Mucosa of stomach (tissue), 1 donor: ENCODE data around the gene CHGA.

Experiments
- H3K27me3 ChIP-seq: one replicate; pipeline ENCODE4 v1.7.0; 2013; ENCODE audit warnings: mild to moderate bottlenecking, low read length; ENCODE audit not compliant: control insufficient read depth, insufficient read depth
- H3K36me3 ChIP-seq: one replicate; pipeline ENCODE4 v1.7.0; 2013; ENCODE audit warnings: low read length; ENCODE audit not compliant: control insufficient read depth, insufficient read depth
- H3K4me1 ChIP-seq: one replicate; pipeline ENCODE4 v1.7.0; 2013; ENCODE audit warnings: mild to moderate bottlenecking, low read length; ENCODE audit not compliant: control insufficient read depth, insufficient read depth
- H3K4me3 ChIP-seq: one replicate; pipeline ENCODE4 v1.7.0; 2013; ENCODE audit warnings: low read length
- H3K9ac ChIP-seq: one replicate; pipeline ENCODE4 v1.7.0; 2013; ENCODE audit warnings: mild to moderate bottlenecking, low read length, moderate library complexity
- H3K9me3 ChIP-seq: one replicate; pipeline ENCODE4 v1.7.0; 2013; ENCODE audit warnings: mild to moderate bottlenecking, low read length, moderate library complexity; ENCODE audit not compliant: control insufficient read depth
- donor health status: Pancreatic carcinoma.

CHGA gene

GRCh38 chr14:92942976-92943710, 20.2 kb downstream of the CHGA start:
- Histone ChIP-seq H3K27me3 (no peaks in the 10 kb centered on the region), H3K4me1 (peaks cover 12% of the 10 kb centered on the region), H3K9me3 (no peaks in the 10 kb centered on the region), H3K36me3 (peaks cover 5% of the 10 kb centered on the region), H3K9ac (no peak overlapping the region), H3K4me3 (no peak overlapping the region)

- Histone ChIP-seq H3K36me3 (peaks cover 5% of the 10 kb centered on the region), H3K27me3 (no peaks in the 10 kb centered on the region), H3K4me1 (peaks cover 12% of the 10 kb centered on the region)
Observed at GRCh38 chr14:92943855-92944570, 21.1 kb downstream of the CHGA start.

GRCh38 chr14:92944976-92945375, 22.0 kb downstream of the CHGA start:
- H3K4me3 ChIP-seq, result no peak overlapping the region
- no peaks in the 10 kb centered on the region for H3K27me3 ChIP-seq
- no peaks in the 10 kb centered on the region for H3K9me3 ChIP-seq
- H3K36me3 ChIP-seq, result peaks cover 5% of the 10 kb centered on the region
- H3K9ac ChIP-seq, result no peak overlapping the region
- H3K4me1 ChIP-seq, result peaks cover 12% of the 10 kb centered on the region

More at GRCh38 chr14:92943855-92944570, 21.1 kb downstream of the CHGA start:
- Histone ChIP-seq H3K4me3 (no peak overlapping the region), H3K9me3 (no peaks in the 10 kb centered on the region), H3K9ac (no peak overlapping the region)

DNA sequence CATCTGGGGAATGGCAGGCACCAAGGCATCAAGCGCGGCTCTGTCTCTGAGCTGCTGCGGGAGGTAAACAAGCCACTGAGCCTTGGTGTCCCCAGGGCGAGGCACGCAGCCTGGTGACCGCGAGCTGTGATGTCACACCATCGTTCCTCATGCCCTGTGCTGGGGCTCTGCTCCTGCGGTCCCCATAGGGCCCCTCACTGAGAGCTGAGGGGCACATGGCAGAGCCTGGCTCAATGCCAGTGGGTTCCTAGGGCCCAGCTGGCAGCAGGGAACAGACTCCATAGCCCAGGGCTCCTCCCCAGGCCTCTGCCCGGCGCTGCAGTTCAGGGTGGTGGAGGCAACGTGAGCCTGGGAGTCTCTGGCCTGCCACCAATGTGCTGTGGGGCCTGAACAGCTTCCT, 22.6 kb downstream of the CHGA start:
- peaks cover 12% of the 10 kb centered on the region for H3K4me1 ChIP-seq
- no peaks in the 10 kb centered on the region for H3K27me3 ChIP-seq
- peaks cover 5% of the 10 kb centered on the region for H3K36me3 ChIP-seq
- H3K9ac ChIP-seq, result no peak overlapping the region
- H3K4me3 ChIP-seq, result no peak overlapping the region
- H3K9me3 ChIP-seq, result no peaks in the 10 kb centered on the region

GRCh38 chr14:92945959-92946846, 23.3 kb downstream of the CHGA start:
- Histone ChIP-seq H3K27me3 (no peaks in the 10 kb centered on the region), H3K36me3 (peaks cover 5% of the 10 kb centered on the region), H3K9ac (no peak overlapping the region), H3K9me3 (no peaks in the 10 kb centered on the region), H3K4me1 (peaks cover 12% of the 10 kb centered on the region), H3K4me3 (no peak overlapping the region)

DNA sequence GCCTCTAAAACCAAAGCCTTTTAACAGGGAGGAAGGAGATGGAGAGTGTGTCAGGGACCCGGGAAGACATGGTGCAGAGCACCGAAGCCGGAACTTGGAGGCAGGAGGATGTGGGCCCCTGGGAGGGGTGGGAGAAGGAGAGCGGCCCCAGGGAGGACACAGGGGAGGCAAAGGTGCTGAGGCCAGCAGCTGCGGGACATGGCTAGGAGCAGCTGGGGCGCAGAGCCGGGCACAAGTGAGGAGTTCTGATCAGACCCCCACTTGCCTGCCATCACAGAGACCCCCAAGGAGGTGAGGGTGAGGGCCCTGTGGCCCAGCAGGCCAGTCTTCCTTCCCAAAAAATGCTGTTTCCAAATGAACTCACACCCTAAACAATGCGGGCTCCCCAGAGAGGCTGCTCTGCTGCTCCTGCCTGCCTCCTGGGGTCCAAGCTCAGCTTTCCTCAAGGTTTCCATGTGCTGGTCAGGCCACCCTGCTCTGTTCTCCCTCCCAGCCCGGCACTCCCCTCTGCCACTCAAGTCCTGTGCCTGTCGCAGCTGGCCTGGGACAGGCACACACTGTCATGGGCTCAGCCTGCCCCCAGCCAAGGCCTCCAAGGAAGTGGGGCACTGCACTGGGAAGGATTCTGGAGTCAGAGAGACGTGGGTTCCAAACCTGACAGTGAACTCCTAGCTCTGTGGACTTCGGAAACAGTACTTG, 24.0 kb downstream of the CHGA start:
- H3K9me3 ChIP-seq, result no peaks in the 10 kb centered on the region
- H3K27me3 ChIP-seq, result no peaks in the 10 kb centered on the region
- H3K4me1 ChIP-seq, result peaks cover 12% of the 10 kb centered on the region
- no peak overlapping the region for H3K4me3 ChIP-seq
- no peak overlapping the region for H3K9ac ChIP-seq
- peaks cover 5% of the 10 kb centered on the region for H3K36me3 ChIP-seq

DNA sequence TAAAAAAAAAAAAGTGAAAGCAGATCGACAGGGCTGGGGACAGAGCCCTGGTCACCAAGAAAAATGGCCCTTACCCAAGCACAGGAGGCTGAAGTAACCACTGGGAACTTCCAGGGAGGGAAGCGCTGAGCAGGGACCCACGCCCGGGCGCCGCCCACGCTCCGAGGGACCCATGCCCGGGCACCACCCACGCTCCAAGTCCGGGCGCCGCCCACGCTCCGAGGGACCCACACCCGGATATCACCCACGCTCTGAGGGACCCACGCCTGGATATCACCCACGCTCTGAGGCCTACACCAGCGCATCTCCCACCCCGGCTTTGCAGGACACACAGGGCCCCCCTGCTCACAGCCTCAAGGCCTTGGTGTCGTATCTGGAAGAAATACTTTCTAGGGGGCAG, 25.7 kb downstream of the CHGA start:
- Histone ChIP-seq H3K9me3 (no peaks in the 10 kb centered on the region), H3K4me3 (no peak overlapping the region), H3K36me3 (peaks cover 5% of the 10 kb centered on the region), H3K9ac (no peak overlapping the region), H3K27me3 (no peaks in the 10 kb centered on the region), H3K4me1 (peaks cover 12% of the 10 kb centered on the region)

- Histone ChIP-seq H3K36me3 (peaks cover 5% of the 10 kb centered on the region), H3K4me3 (no peak overlapping the region), H3K9ac (no peak overlapping the region), H3K4me1 (peaks cover 12% of the 10 kb centered on the region), H3K9me3 (no peaks in the 10 kb centered on the region), H3K27me3 (no peaks in the 10 kb centered on the region)
Observed at GRCh38 chr14:92949496-92950192, 26.7 kb downstream of the CHGA start.

GRCh38 chr14:92950193-92950540, 27.2 kb downstream of the CHGA start:
- H3K27me3 ChIP-seq, result no peaks in the 10 kb centered on the region
- no peaks in the 10 kb centered on the region for H3K9me3 ChIP-seq
- H3K36me3 ChIP-seq, result peaks cover 2% of the 10 kb centered on the region
- no peak overlapping the region for H3K4me3 ChIP-seq
- no peak overlapping the region for H3K9ac ChIP-seq
- H3K4me1 ChIP-seq, result peaks cover 12% of the 10 kb centered on the region

DNA sequence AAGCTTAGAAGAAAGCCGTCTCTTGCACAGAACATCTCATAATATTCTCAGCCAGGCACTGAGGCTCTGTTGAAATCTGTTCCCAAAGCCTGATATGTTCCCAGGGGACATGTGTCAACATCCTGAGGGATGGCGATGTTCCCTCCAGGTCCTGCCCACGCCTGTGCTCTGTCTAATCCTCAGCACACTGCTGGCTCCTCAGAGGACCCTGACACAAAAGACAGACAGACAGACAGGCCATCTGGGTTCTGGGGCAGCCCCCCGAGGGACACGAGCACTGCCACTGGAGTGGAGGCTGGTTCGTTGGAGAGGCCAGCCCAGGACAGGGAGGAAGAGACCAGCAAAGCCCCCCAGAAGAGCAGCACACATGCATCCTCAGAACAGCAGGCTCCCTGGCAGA, 27.8 kb downstream of the CHGA start:
- Histone ChIP-seq H3K4me1 (peaks cover 12% of the 10 kb centered on the region), H3K9me3 (no peaks in the 10 kb centered on the region), H3K36me3 (no peaks in the 10 kb centered on the region), H3K4me3 (no peak overlapping the region), H3K9ac (no peak overlapping the region), H3K27me3 (no peaks in the 10 kb centered on the region)

DNA sequence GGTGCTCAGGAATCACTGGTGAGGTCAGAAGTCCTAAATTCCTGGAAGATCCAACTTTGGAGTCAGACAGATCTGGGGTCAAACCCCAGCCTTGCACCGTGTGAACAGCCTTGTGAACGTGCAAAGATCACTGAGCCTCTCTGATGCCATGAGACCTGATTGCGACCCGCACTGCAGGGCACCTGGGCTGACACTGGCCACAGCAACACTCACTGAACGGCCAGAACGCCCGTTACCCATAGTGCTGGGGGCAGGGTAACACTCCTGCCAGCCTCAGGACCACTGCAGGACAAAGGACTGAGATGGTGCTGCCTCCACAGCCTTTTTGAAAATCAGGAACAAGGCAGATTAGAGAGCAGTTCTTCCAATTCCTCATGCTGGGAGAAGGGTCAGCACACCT, 28.3 kb downstream of the CHGA start:
- no peak overlapping the region for H3K4me3 ChIP-seq
- no peak overlapping the region for H3K9ac ChIP-seq
- no peaks in the 10 kb centered on the region for H3K27me3 ChIP-seq
- H3K9me3 ChIP-seq, result no peaks in the 10 kb centered on the region
- H3K36me3 ChIP-seq, result no peaks in the 10 kb centered on the region
- H3K4me1 ChIP-seq, result peaks cover 11% of the 10 kb centered on the region
